SK-MEL-5 (cell line): ENCODE measurements around the gene IGFALS. TPM values are rescaled to one million over a fixed set of nuclear protein-coding genes. Genes with fewer than 3 reads are reported as not detected.

Experiments used
- DNase-seq: peaks from one replicate; pipeline ENCODE4 v3.0.0-alpha.2; 2016; ENCODE audit warnings: low read depth, low spot score
- in situ Hi-C: cut with HindIII; loops from 2 replicates; pipeline ENCODE4 v1.10.0; 2016; ENCODE audit warnings: low sequenced_read_pairs, high pct_unique_total_duplicates, low pct_unique_long_range_greater_than_20kb
- total RNA-seq: library from RNA; depleted of rRNA; stranded (reverse); fragments of >200 nt; shearing (Covaris generic); gene quantifications from 2 replicates; pipeline ENCODE4 v1.2.3, GENCODE V29; 2014

IGFALS gene
- total RNA-seq, 1 experiment from 2014 or later: not detected

GRCh38 chr16:1794221-1794871 lies 841 bp upstream of the IGFALS start:
- DNase-seq: no peak
- in situ Hi-C loops: no loop called here

DNA sequence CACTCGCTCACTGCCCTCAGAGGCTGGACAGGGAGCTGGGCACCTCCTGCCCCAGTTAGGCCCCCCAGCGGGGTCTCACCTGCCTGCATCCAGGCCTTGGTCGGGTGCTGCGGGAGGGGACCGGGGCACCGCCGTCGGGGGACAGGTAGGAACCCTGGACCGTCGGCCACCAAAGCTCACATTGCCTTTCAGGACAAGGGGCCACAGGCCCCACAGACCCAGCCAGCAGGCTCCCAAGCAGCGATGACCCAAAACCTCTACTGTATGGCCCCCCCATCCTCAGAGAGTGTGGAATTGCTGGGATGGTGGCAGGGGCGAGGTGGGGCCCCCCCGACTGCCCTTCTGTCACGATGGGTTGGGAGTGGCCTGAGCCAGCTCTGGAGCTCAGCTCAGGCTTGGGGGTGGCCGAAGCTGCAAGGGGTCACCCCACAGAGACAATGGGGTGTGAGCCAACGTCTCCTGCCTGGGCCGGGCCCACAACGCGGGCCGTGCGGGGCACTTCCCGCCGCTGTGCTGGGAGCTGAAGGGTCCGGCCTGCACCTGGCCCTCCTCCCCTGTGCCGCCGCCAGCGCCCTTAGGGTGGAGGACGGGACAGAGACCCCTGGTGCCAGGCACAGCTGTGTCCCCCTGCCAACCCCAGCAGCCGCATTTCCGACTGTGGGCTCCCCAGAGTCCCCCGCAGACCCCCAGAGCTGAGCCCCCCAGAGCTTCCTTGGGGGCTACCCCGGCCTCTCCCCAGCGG lies 498 bp downstream of the IGFALS start:
- in situ Hi-C loops: no loop called here
- DNase-seq: no peak

GRCh38 chr16:1791943-1792812 lies 1.3 kb downstream of the IGFALS start:
- in situ Hi-C loops: no loop called here
- no peak for DNase-seq

- in situ Hi-C loops: no loop called here
- no peak for DNase-seq
Observed at GRCh38 chr16:1791256-1791942, 2.1 kb downstream of the IGFALS start.

DNA sequence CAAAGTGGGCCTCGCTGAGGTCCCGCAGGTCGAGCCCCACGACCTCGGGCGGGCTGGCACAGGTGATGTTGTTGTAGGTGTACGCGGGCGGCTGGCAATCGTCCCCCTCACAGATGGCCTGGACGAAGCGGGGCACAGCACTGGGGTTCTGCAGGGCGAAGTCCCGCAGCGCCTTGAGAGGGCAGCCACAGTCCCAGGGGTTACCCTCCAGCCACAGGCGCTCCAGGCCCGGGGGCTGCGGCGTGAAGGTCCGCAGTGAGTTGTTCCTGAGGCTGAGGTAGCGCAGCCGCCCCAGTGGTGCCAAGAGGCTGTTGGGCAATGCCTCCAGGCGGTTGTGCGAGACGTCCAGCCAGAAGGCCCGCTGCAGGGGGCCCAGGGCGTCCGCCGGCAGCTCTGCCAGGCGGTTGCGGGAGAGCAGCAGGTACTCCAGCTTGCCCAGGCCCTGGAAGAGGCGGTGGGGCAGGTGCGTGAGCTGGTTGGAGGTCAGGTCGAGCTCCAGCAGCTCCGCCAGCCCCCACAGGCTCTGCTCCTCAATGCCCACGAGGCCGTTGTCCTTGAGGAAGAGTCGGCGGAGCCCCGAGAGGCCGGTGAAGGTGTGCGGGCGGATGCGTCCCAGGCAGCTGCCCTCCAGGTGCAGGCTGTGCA lies 2.8 kb downstream of the IGFALS start:
- in situ Hi-C loops: no loop called here
- no peak for DNase-seq

DNA sequence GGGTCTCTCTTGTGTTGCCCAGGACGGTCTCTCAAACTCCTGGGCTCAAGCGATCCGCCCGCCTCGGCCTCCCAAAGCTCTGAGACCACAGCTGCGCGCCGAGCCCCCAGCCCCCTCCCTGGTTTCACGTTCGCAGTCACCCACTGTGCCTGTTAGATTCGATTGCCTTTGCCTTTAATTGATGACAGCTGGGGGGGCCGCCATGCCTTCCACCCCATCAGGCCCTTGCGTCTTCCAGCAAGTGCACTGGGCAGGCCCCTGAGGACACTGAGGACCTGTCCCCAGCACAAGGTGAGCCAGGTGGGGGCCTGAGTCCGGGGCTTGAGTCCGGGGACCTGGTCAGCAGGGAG lies 3.3 kb downstream of the IGFALS start:
- DNase-seq: no peak
- in situ Hi-C loops: no loop called here

DNA sequence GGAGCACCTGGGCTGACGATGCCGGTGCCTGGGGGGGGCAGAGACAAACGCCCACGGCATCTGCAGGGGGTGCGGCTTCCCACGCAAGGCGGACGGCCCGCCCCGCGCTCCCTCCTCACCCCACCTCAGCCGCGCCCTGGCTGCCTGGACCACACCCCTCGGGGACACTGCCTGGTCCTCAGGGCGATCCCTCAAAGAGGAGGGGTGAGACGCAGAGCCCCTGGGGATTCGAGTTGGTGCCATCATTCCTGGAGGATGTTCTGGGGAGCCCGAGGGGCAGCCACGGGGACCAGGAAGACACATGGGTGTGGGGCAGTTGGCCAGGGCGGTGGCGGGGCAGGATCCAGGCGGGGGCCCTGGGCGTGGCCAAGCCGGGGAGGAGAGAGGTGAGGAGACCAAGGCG lies 3.9 kb downstream of the IGFALS start:
- in situ Hi-C loops: no loop called here

DNA sequence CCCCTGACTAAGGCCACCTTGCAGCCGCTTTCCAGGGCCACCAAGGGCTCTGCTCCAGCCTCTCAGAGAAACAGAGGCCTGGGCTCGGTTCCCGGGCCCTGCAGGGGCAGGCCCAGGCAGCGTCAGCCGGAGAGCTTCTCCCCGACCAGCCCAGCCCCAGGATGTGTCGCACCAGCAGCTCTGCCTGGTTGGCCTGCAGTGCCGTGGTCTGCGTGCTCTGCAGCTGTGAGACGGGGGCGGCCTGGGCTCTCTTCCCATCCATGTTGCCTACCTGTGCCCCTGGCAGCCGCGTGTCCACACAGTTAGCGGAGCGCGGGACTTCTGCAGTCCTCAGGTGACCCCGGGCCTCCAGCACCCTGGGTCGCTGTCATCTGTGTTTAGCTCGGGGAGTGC lies 4.8 kb downstream of the IGFALS start:
- in situ Hi-C loops: no loop called here
- DNase-seq: no peak

More for the DNA sequence above, 3.9 kb downstream of the IGFALS start:
- DNase-seq: no peak

DNA sequence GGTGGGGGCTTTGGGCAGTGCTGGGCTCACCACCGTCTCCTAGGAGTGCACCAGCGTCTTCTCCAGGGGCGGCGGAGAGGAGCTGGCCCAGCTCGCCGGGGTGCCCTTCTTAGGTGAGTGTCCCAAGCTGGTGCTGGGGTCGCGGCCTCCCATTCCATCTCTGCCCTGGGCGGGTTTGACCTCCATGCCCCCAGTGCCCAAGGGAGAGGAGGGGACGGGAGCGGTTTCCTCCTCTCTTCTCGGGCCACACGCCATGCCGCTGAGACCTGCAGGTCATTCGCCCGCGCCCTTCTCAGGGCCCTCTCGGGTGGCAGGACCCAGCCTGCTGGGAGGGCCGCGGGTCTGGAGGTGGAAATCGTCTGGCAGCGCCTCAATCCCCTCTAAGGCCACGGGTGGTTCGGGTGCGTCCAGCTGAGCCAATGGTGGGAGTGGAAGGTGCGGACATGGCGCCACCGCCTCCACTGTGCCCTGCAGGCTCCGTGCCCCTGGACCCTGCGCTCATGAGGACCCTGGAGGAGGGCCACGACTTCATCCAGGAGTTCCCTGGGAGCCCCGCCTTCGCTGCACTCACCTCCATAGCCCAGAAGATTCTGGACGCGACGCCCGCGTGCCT lies 5.3 kb downstream of the IGFALS start:
- in situ Hi-C loops: no loop called here
- DNase-seq: no peak

DNA sequence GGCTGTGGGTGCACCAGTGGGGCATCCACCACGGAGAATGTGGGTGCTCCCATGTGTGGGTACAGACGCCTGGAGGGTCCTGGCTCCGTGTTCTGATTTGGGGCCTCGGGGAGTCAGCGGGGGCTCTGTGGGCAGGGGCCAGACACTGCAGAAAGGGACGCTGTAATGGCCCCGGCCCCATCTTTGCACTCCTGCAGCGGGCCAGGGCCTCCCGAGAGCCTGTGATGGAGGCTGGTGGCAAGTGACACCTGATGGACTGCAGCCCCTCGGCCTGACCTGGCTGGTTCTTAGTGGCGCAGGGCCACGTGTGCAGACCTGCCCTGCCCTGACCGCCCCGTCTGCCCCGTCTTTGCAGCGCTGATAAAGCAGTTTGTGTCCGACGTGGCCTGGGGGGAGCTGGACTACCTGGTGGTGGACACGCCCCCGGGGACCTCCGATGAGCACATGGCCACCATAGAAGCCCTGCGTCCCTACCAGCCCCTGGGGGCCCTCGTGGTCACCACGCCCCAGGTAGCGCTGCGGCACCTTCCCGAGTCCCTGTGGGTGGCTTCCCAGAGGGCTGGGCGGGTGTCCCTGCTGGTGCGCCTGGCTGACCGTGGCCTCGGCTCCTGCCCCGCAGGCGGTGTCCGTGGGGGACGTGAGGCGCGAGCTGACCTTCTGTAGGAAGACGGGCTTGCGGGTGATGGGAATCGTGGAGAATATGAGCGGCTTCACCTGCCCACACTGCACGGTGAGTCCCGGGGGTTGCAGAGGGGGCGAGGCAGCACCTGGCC lies 6.0 kb downstream of the IGFALS start:
- DNase-seq: no peak
- in situ Hi-C loops: no loop called here

GRCh38 chr16:1787056-1787321 lies 6.5 kb downstream of the IGFALS start:
- DNase-seq: no peak
- in situ Hi-C loops: no loop called here

DNA sequence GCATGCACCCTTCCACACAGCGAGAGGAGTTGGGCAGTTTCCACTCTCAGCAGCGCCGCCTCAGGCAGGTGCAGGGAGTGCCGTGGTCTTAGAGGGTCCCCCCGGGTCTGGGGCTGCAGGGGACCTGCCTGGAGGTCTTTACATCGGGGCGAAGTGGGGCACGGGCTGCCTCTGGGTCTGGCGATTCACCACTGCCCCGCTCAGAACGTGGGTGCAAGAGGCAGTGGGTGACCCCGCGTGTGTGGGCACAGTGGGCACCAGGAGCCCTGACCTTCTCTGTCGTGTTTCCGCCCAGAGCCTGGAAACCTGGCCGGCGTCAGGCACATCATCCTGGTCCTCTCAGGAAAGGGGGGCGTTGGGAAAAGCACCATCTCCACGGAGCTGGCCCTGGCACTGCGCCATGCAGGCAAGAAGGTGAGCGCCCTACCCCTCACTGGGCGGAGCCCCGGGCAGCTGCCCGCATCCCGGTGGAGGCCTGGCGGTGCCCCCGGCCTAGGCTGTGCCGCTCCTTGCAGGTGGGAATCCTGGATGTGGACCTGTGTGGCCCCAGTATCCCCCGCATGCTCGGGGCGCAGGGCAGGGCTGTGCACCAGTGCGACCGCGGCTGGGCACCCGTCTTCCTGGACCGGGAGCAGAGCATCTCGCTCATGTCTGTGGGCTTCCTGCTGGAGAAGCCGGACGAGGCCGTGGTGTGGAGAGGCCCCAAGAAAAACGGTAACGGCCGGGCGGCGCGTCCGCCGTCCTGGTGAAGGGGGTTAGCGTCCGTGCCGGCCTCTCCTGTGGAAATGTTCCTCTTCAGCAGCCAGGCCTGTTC lies 7.1 kb downstream of the IGFALS start:
- DNase-seq: no peak
- in situ Hi-C loops: no loop called here

DNA sequence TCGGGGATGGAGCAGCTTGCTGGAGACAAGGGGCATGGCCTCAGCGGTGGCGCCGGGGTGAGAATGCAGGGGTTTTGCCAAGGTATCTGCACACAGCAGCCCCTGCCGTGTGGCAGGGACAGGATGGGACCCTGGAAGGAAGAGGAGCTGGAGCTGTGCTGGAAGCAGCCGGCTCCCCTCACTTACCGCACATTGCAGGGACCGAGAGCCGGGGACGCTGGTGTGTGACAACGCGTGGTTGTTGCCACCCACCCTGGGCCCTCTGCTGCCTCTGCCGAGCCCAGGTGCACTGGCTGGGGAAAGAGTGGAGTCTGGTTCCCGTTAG lies 7.7 kb downstream of the IGFALS start:
- in situ Hi-C loops: no loop called here
- no peak for DNase-seq

GRCh38 chr16:1784977-1785845 lies 8.3 kb downstream of the IGFALS start:
- in situ Hi-C loops: no loop called here
- no peak for DNase-seq
